HCT116 (cell line): ENCODE measurements around the gene CRISP3. TPM values are rescaled to one million over a fixed set of nuclear protein-coding genes. Genes with fewer than 3 reads are reported as not detected.

Experiments used
- ATAC-seq: fragments of 200-7000 bp; cut with Tn5 transposase; 2 replicates; pipeline ENCODE4 v1.9.1; 2020; ENCODE audit warnings: mild to moderate bottlenecking, moderate library complexity
- BruUV-seq: library from RNA; stranded (reverse); fragments of 400-500 nt; replicated peaks from 2 replicates; lab custom pipeline; 2021; lab: Mats Ljungman, UMichigan
- CTCF ChIA-PET: fragments of 300-600 bp; sonication (Branson Sonifier 250); formaldehyde crosslinking; loops from one replicate; lab custom pipeline; 2021; ENCODE audit warnings: antibody characterized with exemption; lab: Charles Lee
- POLR2A ChIA-PET: fragments of 300-600, 350-600 bp; sonication (Branson Sonifier 250); formaldehyde crosslinking; loops from one replicate; lab custom pipeline; 2021; ENCODE audit warnings: antibody characterized with exemption; lab: Charles Lee
- RAD21 ChIA-PET, 2 experiments: fragments of 300-600 bp; sonication (Branson Sonifier 250); formaldehyde crosslinking; loops; one replicate each; lab custom pipeline; 2023; ENCODE audit warnings: low total read pairs in 2 of 2; ENCODE audit not compliant: uncharacterized antibody in 2 of 2, unreplicated experiment in 2 of 2, low non-redundant PET in 1 of 2; lab: Charles Lee
- DNase-seq: peaks from one replicate; pipeline ENCODE4 v3.0.0-alpha.2; 2010; ENCODE audit warnings: low read depth, low spot score
- H2AFZ ChIP-seq: fragments of 200-600 bp; shearing (Covaris generic), sonication (generic); 2 replicates; pipeline ENCODE4 v1.6.1; 2017; ENCODE audit warnings: low read depth, mixed run types, mixed read lengths, antibody characterized with exemption, low read length; ENCODE audit not compliant: poor library complexity, severe bottlenecking
- H3K27ac ChIP-seq: 2 replicates; pipeline ENCODE4 v1.5.1; 2012; ENCODE audit warnings: low read depth, low read length
- H3K27me3 ChIP-seq: fragments of 200-600 bp; sonication (generic); 2 replicates; pipeline ENCODE4 v1.6.1; 2016; ENCODE audit warnings: mixed run types, low read length, mixed read lengths; ENCODE audit not compliant: insufficient read depth
- H3K36me3 ChIP-seq, 2 experiments: fragments of 200-500 bp in 1 of 2; fragments of 200-600 bp in 1 of 2; sonication (Bioruptor generic) in 1 of 2; sonication (generic) in 1 of 2; 2 replicates each; pipeline versions ENCODE4 v1.5.1 to v1.6.1; 2014 to 2016; ENCODE audit warnings: low read length in 2 of 2, inconsistent platforms in 1 of 2, mixed read lengths in 1 of 2, mixed run types in 1 of 2; ENCODE audit not compliant: insufficient read depth in 2 of 2, control insufficient read depth in 1 of 2
- H3K4me1 ChIP-seq, 2 experiments: fragments of 200-600 bp in 1 of 2; sonication (generic) in 1 of 2; 2 replicates each; pipeline versions ENCODE4 v1.5.1 to v1.6.1; 2012 to 2017; ENCODE audit warnings: low read length in 2 of 2, inconsistent platforms in 1 of 2, mild to moderate bottlenecking in 1 of 2, mixed read lengths in 1 of 2, mixed run types in 1 of 2, moderate library complexity in 1 of 2; ENCODE audit not compliant: insufficient read depth in 2 of 2, control insufficient read depth in 1 of 2
- H3K4me2 ChIP-seq: fragments of 200-600 bp; sonication (generic); 2 replicates; pipeline ENCODE4 v1.6.1; 2017; ENCODE audit warnings: mixed run types, low read length, mixed read lengths
- H3K4me3 ChIP-seq, 2 experiments: fragments of 200-600 bp in 1 of 2; sonication (generic) in 1 of 2; replicated peaks in 1 of 2; 2 replicates each; pipeline ENCODE4 v1.5.1; 2011 to 2016; ENCODE audit warnings: low read length in 2 of 2, control low read depth in 1 of 2, low read depth in 1 of 2, mild to moderate bottlenecking in 1 of 2, mixed read lengths in 1 of 2, mixed run types in 1 of 2
- H3K79me2 ChIP-seq: fragments of 200-600 bp; sonication (generic); 2 replicates; pipeline ENCODE4 v1.6.1; 2017; ENCODE audit warnings: mild to moderate bottlenecking, mixed run types, low read length, moderate library complexity, mixed read lengths; ENCODE audit not compliant: insufficient read depth
- H3K9ac ChIP-seq: fragments of 200-600 bp; sonication (generic); 2 replicates; pipeline ENCODE4 v1.6.1; 2016; ENCODE audit warnings: low read length, mixed read lengths
- H3K9me2 ChIP-seq: fragments of 200-600 bp; sonication (generic), shearing (Covaris generic); 2 replicates; pipeline ENCODE4 v1.6.1; 2017; ENCODE audit warnings: mixed run types, mild to moderate bottlenecking, moderate library complexity; ENCODE audit not compliant: insufficient read depth
- H3K9me3 ChIP-seq, 2 experiments: fragments of 200-500 bp in 1 of 2; fragments of 200-600 bp in 1 of 2; sonication (Bioruptor generic) in 1 of 2; sonication (generic) in 1 of 2; 2 replicates each; pipeline ENCODE4 v1.6.1; 2014 to 2017; ENCODE audit warnings: low read length in 2 of 2, mixed read lengths in 2 of 2, inconsistent platforms in 1 of 2, low read depth in 1 of 2, mild to moderate bottlenecking in 1 of 2, mixed run types in 1 of 2, moderate library complexity in 1 of 2; ENCODE audit not compliant: control insufficient read depth in 1 of 2, insufficient read depth in 1 of 2
- H4K20me1 ChIP-seq: fragments of 200-600 bp; sonication (generic), shearing (Covaris generic); 2 replicates; pipeline ENCODE4 v1.6.1; 2017; ENCODE audit warnings: mixed run types, mild to moderate bottlenecking, moderate library complexity; ENCODE audit not compliant: insufficient read depth
- ATF3 ChIP-seq: IDR thresholded peaks from 2 replicates; pipeline ENCODE4 v1.6.1; 2012
- CBX3 ChIP-seq: IDR thresholded peaks from 2 replicates; pipeline ENCODE4 v1.6.1; 2012; ENCODE audit warnings: low read depth
- ELF1 ChIP-seq: IDR thresholded peaks from 2 replicates; pipeline ENCODE4 v1.6.1; 2012; ENCODE audit warnings: low read depth, borderline replicate concordance
- EZH2 ChIP-seq: fragments of 200-600 bp; sonication (generic); IDR thresholded peaks from 2 replicates; pipeline ENCODE4 v1.6.1; 2017; ENCODE audit warnings: antibody characterized with exemption, mixed run types
- EZH2phosphoT487 ChIP-seq: fragments of 200-600 bp; IDR thresholded peaks from 2 replicates; pipeline ENCODE4 v1.6.1; 2018; ENCODE audit warnings: antibody characterized with exemption, borderline replicate concordance
- JUND ChIP-seq: IDR thresholded peaks from 2 replicates; pipeline ENCODE4 v1.6.1; 2012
- POLR2A ChIP-seq: IDR thresholded peaks from 2 replicates; pipeline ENCODE4 v1.7.0; 2011; ENCODE audit warnings: borderline replicate concordance; ENCODE audit not compliant: insufficient read depth, insufficient read length; ENCODE audit errors: extremely low read depth
- POLR2AphosphoS5 ChIP-seq: IDR thresholded peaks from 2 replicates; pipeline ENCODE4 v1.6.1; 2011; ENCODE audit warnings: mild to moderate bottlenecking, low read depth, low read length, moderate library complexity
- RAD21 ChIP-seq: IDR thresholded peaks from 2 replicates; pipeline ENCODE4 v1.6.1; 2012; ENCODE audit warnings: low read depth, mild to moderate bottlenecking
- SP1 ChIP-seq: IDR thresholded peaks from 2 replicates; pipeline ENCODE4 v1.6.1; 2012; ENCODE audit warnings: low read depth
- SRF ChIP-seq: IDR thresholded peaks from 2 replicates; pipeline ENCODE4 v1.6.1; 2012; ENCODE audit warnings: low read depth
- TCF7L2 ChIP-seq: IDR thresholded peaks from 2 replicates; pipeline ENCODE4 v1.7.0; 2011; ENCODE audit warnings: borderline replicate concordance, inconsistent platforms; ENCODE audit not compliant: insufficient read depth, insufficient read length; ENCODE audit errors: extremely low read depth
- YY1 ChIP-seq: IDR thresholded peaks from 2 replicates; pipeline ENCODE4 v1.6.1; 2011; ENCODE audit warnings: low read length, low read depth, moderate library complexity, mild to moderate bottlenecking; ENCODE audit not compliant: insufficient replicate concordance; ENCODE audit errors: extremely low read depth
- ZBTB33 ChIP-seq: IDR thresholded peaks from 2 replicates; pipeline ENCODE4 v1.6.1; 2011; ENCODE audit warnings: mild to moderate bottlenecking, low read length, moderate library complexity; ENCODE audit not compliant: insufficient replicate concordance; ENCODE audit errors: extremely low read depth
- ZFX ChIP-seq: fragments of 450-650 bp; IDR thresholded peaks from 2 replicates; pipeline ENCODE4 v1.6.1; 2017
- ZNF274 ChIP-seq: fragments of 200-500 bp; sonication (Bioruptor generic); IDR thresholded peaks from 2 replicates; pipeline ENCODE4 v1.6.1; 2014; ENCODE audit warnings: mild to moderate bottlenecking, low read depth, low read length, inconsistent platforms
- intact Hi-C: fragments of 100-400 bp; cut with micrococcal nuclease; formaldehyde crosslinking; loops from 2 replicates; pipeline ENCODE4 v1.10.0; 2022
- total RNA-seq: library from RNA; stranded (reverse); gene quantifications from one replicate; pipeline ENCODE4 v1.2.1, GENCODE V29; 2021; ENCODE audit not compliant: unreplicated experiment
- TF ChIP-seq, protein P1 (sequence below): IDR thresholded peaks from 2 replicates; pipeline ENCODE4 v1.6.1; 2012; ENCODE audit warnings: low read depth
- TF ChIP-seq, protein P2 (sequence below): IDR thresholded peaks from 2 replicates; pipeline ENCODE4 v1.6.1; 2012

Gene CRISP3
- total RNA-seq, 1 experiment from 2014 or later = not detected

- no peak overlapping the region for H2AFZ ChIP-seq
- H3K9me2 ChIP-seq = no peaks in the 10 kb centered on the region; the same call in 1 of the 2 replicates
- no peak overlapping the region for H3K9ac ChIP-seq
- ChIA-PET CTCF (no interaction called here), POLR2A (no interaction called here), RAD21 (no interaction called here)
- no peak overlapping the region for H3K4me2 ChIP-seq
- BruUV-seq = no TSS peak
- peaks cover 0 to 5% of the 10 kb centered on the region in 2 experiments; a peak in 1 of 4 replicates for H3K9me3 ChIP-seq
- H3K27ac ChIP-seq = no peak overlapping the region
- no peak overlapping the region for H3K4me3 ChIP-seq
- no peaks in the 10 kb centered on the region for H3K4me1 ChIP-seq
- H3K36me3 ChIP-seq = no peaks in the 10 kb centered on the region
- H3K79me2 ChIP-seq = no peaks in the 10 kb centered on the region
- TF ChIP-seq POLR2A = no peak
- no peak for TF ChIP-seq YY1
- TF ChIP-seq SRF = no peak
- TF ChIP-seq TCF7L2 = no peak
- no peak for TF ChIP-seq ELF1
- no peak for TF ChIP-seq EZH2phosphoT487
- TF ChIP-seq ZFX = no peak
- TF ChIP-seq ATF3 = no peak
- TF ChIP-seq POLR2AphosphoS5 = no peak
- no peak for TF ChIP-seq SP1
- TF ChIP-seq RAD21 = no peak
- TF ChIP-seq ZNF274 = no peak
- TF ChIP-seq, protein P1, sequence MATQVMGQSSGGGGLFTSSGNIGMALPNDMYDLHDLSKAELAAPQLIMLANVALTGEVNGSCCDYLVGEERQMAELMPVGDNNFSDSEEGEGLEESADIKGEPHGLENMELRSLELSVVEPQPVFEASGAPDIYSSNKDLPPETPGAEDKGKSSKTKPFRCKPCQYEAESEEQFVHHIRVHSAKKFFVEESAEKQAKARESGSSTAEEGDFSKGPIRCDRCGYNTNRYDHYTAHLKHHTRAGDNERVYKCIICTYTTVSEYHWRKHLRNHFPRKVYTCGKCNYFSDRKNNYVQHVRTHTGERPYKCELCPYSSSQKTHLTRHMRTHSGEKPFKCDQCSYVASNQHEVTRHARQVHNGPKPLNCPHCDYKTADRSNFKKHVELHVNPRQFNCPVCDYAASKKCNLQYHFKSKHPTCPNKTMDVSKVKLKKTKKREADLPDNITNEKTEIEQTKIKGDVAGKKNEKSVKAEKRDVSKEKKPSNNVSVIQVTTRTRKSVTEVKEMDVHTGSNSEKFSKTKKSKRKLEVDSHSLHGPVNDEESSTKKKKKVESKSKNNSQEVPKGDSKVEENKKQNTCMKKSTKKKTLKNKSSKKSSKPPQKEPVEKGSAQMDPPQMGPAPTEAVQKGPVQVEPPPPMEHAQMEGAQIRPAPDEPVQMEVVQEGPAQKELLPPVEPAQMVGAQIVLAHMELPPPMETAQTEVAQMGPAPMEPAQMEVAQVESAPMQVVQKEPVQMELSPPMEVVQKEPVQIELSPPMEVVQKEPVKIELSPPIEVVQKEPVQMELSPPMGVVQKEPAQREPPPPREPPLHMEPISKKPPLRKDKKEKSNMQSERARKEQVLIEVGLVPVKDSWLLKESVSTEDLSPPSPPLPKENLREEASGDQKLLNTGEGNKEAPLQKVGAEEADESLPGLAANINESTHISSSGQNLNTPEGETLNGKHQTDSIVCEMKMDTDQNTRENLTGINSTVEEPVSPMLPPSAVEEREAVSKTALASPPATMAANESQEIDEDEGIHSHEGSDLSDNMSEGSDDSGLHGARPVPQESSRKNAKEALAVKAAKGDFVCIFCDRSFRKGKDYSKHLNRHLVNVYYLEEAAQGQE = no peak
- TF ChIP-seq EZH2 = no peak
- no peak for TF ChIP-seq JUND
- TF ChIP-seq CBX3 = no peak
- TF ChIP-seq, protein P2, sequence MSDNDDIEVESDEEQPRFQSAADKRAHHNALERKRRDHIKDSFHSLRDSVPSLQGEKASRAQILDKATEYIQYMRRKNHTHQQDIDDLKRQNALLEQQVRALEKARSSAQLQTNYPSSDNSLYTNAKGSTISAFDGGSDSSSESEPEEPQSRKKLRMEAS = no peak
- TF ChIP-seq ZBTB33 = no peak
- H4K20me1 ChIP-seq = no peaks in the 10 kb centered on the region
- DNase-seq = no peak
- ATAC-seq = no peak
- no peaks in the 10 kb centered on the region for H3K27me3 ChIP-seq
- intact Hi-C loops = no loop called here
Observed at GRCh38 chr6:49721297-49721696, 22.9 kb downstream of the CRISP3 start.
